ENCODE data around the gene P2RY13.

DNA sequence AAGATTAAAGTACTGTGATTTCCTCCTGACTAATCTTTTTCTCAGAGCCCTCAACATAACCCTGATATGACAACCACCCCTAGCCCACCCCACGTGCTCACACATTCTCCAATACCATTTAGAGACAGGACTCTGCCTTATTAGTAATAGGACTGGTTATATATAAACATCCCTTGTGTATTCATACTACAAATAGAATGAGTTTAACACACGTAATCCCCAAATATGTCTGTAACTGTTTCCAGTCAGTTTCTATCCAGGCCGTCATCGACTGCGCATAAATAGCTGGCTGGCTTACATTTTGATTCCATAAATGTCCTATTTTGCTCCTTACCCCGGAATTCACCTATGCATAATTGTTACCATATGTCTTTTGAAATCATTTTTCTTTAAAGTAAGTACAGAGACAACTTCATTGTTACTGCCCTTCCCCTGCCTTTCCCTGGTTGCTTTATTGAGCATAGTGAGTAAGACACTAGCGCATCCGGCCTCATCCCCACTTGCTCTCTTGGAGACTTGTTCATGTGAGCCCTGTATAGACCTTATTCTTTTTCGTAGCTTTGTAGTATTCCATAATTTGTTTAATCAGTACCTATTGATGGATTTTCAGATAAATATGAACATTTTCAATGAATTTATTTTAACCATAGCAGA, 47.6 kb downstream of the P2RY13 start:
- TF ChIP-seq, protein P1, sequence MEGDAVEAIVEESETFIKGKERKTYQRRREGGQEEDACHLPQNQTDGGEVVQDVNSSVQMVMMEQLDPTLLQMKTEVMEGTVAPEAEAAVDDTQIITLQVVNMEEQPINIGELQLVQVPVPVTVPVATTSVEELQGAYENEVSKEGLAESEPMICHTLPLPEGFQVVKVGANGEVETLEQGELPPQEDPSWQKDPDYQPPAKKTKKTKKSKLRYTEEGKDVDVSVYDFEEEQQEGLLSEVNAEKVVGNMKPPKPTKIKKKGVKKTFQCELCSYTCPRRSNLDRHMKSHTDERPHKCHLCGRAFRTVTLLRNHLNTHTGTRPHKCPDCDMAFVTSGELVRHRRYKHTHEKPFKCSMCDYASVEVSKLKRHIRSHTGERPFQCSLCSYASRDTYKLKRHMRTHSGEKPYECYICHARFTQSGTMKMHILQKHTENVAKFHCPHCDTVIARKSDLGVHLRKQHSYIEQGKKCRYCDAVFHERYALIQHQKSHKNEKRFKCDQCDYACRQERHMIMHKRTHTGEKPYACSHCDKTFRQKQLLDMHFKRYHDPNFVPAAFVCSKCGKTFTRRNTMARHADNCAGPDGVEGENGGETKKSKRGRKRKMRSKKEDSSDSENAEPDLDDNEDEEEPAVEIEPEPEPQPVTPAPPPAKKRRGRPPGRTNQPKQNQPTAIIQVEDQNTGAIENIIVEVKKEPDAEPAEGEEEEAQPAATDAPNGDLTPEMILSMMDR (IDR thresholded peaks at IDR 0.05) = no peak
- no peak for TF ChIP-seq POLR2A (IDR thresholded peaks at IDR 0.05)

Measured in heart left ventricle (tissue), 13 donors.